Measurements from ENCODE around the gene ZNF526.

The ZNF526 gene

GRCh38 chr19:42242512-42243409 is 22.6 kb downstream of the ZNF526 start, which contains the start of gene GSK3A:
Gene GSK3A, minus strand, starts transcription at chr19:42242602. Its CDS starts 137 bp downstream, at chr19:42242465.
- TF ChIP-seq CTCF (IDR thresholded peaks at IDR 0.05; ENCODE audit: low read depth, low read length): no peak

GRCh38 chr19:42244347-42245220 is 24.5 kb downstream of the ZNF526 start:
- 0 out of 2 replicates have a peak, but pooled peaks have one; percentile 29 for TF ChIP-seq CTCF (IDR thresholded peaks at IDR 0.05; ENCODE audit: low read depth, low read length)
- H3K4me3 ChIP-seq (ENCODE audit: low read depth, low read length): peak overlapping the region; percentile 88

More at GRCh38 chr19:42242512-42243409, 22.6 kb downstream of the ZNF526 start, which contains the start of gene GSK3A:
- peak within 1 kb of the TSS; percentile 88 for H3K4me3 ChIP-seq (ENCODE audit: low read depth, low read length)

- no peak overlapping the region for H3K4me3 ChIP-seq (ENCODE audit: low read depth, low read length)
- no peak for TF ChIP-seq CTCF (IDR thresholded peaks at IDR 0.05; ENCODE audit: low read depth, low read length)
Observed at GRCh38 chr19:42245231-42245630, 25.1 kb downstream of the ZNF526 start.

- TF ChIP-seq CTCF (IDR thresholded peaks at IDR 0.05; ENCODE audit: low read depth, low read length): peak; percentile 61
- no peak overlapping the region for H3K4me3 ChIP-seq (ENCODE audit: low read depth, low read length)
Observed at GRCh38 chr19:42246143-42246921, 26.2 kb downstream of the ZNF526 start.

GRCh38 chr19:42246922-42247639 is 27.0 kb downstream of the ZNF526 start:
- H3K4me3 ChIP-seq (ENCODE audit: low read depth, low read length): no peak overlapping the region
- no peak for TF ChIP-seq CTCF (IDR thresholded peaks at IDR 0.05; ENCODE audit: low read depth, low read length)

GRCh38 chr19:42247640-42248199 is 27.6 kb downstream of the ZNF526 start:
- H3K4me3 ChIP-seq (ENCODE audit: low read depth, low read length): no peak overlapping the region
- TF ChIP-seq CTCF (IDR thresholded peaks at IDR 0.05; ENCODE audit: low read depth, low read length): no peak

Data from WI38 (cell line).